T-helper 1 cell (primary cell): ENCODE results near the gene LRG1.
A peak's percentile ranks its signal among the peaks of the same experiment; 100 is the strongest.
"Not testable (repeated sequence)": the region's sequence is repeated elsewhere in the genome, so short reads cannot be mapped to it uniquely, and the experiment has no call there.

Experiments used
- DNase-seq, 5 donors: peaks; one replicate each; pipeline ENCODE4 v3.0.0-alpha.2; 2012 to 2020

Gene LRG1

DNA sequence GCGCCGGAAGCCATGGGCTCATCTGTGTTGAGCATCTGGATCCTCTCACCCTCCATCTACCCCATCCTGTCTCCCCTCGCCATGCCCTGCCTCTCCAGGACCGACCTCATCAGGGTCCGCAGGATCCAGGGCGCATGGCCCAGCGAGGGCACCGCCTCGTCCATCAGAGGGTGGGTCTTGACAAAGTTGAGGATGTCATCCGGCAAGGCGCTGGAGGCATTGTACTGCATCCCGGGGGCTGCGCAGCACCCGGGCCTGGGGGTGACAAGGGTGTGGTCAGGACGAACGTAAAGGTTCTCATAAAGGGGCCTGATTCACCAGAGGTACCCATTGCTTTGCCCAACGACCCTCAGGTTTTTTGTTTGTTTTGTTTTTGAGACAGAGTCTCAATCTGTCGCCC, 10.2 kb upstream of the LRG1 start:
- DNase-seq: no peak

GRCh38 chr19:4548238-4548584, 8.4 kb upstream of the LRG1 start:
- no peak for DNase-seq

DNA sequence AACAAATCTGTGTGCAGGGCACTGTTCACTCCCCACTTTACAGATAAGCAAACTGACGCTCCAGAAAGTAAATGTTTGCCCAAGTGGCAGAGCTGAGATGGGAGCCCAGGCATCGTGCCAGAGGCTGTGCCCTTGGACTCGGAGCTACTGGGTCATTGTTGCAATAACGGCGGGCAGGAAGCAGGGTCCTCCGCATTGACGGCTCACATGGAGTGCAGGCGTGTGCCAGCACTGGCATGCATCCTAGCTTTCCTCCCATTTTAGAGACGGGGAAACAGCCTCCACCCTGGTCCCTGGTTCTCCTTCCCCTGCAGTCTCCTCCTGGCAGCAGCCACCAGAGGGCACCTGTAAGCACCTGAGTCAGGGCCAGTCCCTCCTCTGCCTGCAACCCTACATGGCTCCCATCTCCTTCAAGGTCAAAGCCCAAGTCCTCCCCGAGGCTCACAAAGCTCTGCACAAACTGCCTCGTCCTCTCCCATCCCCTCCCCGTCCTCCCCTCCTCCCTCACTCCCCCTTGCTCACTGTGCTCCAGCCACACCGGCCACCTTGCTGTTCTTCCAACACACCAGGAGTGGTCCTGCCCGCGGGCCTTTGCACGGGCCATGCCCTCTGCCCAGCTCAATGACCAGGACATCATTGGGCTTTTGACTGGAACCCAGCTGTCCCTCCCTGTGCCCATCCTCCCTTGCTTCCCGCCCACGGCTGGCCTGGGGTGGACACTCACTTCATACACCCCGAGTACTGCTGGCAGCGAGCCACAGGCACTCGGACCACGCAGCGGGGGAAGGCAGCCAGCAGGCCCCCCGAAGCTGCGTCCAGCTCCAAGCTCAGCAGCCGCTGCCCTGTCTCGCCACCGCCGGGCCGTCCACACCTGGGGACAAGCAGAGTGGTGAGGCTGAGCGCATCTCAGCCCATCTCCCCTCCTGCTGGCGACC, 7.7 kb upstream of the LRG1 start:
- DNase-seq: peak in 1 of 5 donors; percentile 11

DNA sequence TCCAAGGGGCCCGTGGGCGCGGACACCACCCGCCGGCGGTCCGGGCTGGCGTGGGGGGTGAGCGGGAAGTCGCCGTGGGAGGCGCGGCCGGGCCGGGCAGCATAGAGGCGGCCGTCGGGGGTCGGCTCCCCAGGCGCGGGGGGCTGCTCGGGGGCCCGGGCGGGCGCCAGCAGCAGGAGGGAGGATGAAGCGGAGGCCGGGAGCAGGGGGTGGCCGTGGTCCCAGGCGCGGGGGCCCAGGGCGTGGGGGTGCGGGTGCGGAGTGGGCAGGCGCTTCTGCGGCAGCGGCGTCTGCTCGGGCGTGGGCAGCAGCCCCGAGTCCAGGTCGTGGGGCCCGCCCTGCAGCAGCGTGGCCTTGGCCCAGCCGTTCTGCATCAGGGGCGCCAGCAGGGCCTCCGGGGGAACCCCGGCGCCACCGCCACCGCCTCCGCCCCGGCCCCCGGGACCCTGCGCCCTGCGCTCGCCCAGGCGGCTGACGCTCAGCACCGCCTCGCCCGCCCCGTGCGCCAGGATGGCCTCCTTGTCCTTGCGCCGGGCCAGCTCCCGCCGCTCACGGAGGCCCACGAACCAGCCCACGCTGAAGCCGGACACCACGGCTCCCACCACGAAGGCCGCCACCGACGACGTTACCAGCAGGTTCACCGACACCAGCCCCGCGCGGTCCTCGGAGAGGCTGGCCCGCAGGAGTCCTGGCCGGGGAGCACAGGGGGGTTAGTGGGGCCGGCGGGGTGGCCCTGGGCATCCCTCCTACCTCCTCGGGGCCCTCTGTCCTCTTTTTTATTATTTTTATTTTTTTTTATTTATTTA, 4.2 kb upstream of the LRG1 start:
- no peak for DNase-seq

DNA sequence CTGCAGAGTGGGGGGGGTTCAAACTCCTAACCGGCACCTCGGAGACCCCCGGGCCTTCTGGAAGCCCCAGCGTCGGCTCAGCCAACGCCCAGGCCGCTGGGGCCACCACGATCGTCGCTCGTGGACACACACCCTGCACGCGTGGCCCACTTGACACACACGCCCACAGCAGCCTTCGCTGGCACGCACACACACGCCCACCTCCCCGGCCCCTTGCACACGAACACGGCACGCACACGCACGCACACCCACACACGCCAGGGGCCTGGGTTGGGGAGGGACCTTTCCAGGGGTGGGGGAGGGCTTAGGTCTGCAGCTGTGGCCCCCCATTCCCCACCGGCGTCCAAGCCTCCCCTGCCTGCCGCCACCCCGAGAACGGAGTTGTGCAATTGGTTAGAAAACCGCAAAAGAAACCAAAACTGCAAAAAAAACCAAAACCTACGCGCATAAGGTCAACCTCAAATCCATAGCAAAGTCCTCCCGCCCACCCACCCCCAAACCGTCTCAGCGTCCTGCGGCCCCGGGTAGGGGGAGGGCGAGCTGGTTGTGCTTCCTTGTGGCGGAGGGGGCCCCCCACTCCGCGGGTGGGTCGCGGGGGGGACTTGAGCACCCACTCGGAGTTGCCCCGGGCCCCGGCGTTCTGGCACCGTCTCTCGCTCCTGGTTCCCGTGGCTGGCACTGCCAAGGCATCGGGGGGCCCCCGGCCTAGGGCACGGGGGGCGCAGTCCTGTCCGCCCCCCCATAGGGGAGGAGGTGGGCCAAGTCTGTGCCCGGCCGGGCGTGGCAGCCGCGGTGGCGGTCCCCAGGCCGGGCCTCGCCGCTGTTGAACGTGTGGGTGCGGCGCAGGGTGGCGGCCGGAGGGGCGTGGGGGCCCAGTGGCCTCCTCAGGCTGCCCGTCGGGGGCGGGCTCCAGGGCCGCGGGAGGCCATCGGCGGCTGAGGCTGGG, 3.3 kb upstream of the LRG1 start:
- no peak for DNase-seq

DNA sequence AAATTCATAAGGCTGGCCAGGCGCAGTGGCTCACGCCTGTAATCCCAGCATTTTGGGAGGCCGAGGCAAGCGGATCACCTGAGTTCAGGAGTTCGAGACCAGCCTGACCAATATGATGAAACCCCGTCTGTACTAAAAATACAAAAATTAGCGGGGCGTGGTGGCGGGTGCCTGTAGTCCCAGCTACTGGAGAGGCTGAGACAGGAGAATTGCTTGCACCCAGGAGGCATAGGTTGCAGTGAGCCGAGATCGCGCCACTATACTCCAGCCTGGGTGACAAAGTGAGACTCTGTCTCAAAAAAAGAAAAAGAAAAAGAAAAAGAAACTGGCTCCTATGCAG, 1.9 kb upstream of the LRG1 start:
- DNase-seq: not testable (repeated sequence)

GRCh38 chr19:4541114-4541805, 1.4 kb upstream of the LRG1 start:
- no peak for DNase-seq

DNA sequence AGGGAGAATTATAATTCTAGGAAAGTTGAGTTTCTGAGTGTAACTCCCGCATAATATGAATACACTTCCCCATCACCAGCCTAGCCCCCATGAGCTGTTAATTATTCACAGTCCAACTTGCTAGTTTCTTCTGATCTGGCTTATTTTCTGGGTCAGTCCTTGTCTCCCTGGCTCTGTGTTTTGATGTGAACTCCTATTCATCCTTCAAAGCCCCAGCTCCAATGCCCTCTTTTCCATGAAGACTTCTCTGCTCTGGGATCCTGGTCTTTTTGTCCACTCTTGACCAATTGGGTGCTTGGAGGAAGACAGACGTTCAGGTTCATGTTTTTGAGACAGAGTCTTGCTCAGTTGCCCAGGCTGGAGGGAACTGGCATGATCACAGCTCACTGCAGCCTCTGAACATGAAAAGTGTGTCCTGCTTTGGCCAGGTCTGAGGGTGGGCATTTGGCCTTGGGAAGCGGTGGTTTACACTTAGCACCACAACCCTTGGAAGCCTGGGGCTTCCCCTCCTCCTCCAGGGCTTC, 605 bp downstream of the LRG1 start:
- DNase-seq: no peak

DNA sequence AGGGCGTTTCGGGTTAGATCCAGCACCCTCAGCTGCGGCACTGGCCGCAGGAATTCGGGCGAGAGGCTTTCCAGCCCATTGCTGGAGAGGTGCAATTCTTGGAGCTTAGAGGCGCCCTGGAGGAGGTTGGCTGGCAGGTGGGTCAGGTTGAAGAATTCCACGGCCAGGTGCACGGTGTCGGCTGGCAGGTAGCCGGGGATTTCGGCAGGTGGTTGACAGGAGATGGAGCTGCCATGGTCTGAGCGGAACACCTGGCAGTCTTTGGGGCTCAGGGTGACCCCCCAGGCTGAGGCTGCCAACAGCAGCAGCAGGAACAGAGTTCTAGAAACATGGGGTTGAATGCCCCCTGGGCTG, 1.3 kb downstream of the LRG1 start:
- DNase-seq: no peak

GRCh38 chr19:4537953-4538600, 1.8 kb downstream of the LRG1 start:
- no peak for DNase-seq

DNA sequence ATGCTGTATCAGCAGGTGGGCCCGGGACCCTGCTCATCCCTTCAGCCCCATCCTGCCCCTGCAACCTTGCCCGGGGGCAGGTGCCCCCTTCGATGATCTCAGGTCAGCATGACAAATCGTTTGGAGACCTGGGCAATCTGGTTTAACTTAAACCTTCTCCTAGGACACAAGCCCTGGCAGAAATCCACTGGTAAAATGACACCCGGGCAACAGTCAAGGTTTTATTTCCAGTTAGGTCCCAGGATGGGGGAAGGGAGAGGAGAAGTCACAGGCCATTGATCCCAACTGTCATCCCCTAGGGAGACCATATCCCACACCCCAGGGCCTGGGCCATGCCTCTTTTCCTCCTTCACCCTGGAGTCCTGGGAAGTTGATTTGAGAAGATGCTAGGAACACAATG, 3.0 kb downstream of the LRG1 start:
- DNase-seq: no peak

DNA sequence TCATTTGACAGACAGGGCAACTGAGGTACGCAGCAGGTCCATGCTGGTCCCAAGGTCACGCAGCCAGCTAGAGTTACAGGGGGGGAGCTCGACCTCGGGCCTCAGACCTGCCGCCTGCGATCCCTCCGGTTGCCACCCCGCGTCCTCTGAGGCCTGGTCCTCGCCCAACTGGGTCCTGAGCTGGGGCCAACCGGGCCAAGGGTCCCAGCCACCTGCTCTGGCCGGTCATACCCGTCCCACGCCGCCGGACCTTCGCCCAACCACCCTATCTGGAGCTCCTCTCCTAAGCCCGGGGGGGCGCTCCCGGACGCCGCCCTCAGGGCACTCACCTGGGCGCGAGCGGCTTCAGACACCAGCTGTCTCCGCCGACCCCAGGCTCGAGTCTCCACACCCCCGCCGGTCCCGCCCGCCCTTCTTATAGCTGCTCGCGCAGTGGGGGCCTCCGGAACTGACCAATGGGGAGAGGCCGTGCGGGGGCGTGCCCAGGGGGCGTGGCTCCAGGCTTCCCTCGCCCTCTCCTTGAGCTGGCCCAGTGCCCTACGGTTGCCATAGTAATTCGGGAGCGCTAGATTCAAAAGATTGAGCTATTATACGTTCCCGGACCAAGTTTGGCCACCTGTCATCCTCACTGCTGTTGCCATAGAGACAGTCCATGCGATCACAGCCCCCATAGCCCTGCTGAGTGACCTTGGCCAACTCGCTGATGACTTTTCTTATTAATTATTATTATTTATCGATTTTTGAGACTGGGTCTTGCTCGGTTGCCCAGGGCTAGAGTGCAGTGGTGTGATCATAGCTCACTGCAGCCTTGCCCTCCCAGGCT, 4.8 kb downstream of the LRG1 start, which contains the start of gene PLIN5:
TSS of gene PLIN5 (minus strand) at position 389 of the 823 bp plus-strand sequence. CDS start 1,150 bp downstream, outside the sequence.
- DNase-seq: peak in 1 of 5 donors; percentile 22

DNA sequence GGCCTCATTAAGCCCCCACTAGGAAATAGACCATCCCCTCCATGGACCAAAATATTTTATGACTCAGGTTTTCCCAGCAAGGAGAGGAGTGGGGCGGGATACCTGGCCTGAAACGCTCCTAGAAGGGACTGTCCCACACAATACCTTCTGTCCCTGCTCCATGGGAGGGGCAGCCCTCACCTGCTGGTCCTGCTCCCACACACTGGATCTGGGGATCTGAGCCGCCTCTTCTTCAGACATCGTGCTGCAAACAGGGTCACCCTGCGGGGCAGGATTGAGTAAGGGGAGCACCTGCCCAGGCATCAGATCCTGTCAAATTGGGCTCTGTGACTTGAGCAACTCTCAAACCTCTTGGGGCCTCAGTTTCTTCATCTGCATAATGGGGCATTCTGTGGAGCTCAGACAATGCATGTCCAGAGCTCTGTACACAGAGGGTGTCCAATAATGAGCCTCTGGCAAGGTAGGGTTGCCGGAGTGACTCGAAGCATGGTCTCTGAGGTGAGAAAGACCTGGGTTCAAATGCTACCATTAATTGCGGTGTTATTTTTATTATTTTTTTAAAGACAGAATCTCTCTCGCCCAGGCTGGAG, 5.9 kb downstream of the LRG1 start:
- DNase-seq: no peak

DNA sequence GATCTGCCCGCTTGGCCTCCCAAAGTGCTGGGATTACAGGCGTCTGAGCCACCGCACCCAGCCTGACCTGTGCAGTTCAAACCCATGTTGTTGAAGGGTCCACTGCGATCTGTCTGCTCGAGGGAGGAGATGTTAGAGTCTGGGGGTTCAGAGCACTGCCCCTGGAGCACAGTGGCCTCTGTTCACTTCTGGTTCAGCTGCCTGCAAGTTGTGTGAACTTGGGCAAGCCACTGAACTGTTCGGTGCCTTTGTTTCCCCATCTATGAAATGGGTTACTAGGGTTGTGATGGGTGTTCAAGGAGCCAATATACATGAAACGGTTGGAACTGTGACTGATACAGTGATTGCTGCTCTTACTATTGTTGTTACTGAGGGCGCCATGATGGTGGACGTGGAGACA, 6.5 kb downstream of the LRG1 start:
- no peak for DNase-seq

- no peak for DNase-seq
These were observed 8.2 kb downstream of the LRG1 start for GRCh38 chr19:4531562-4532165.

- DNase-seq: no peak
These were observed 9.8 kb downstream of the LRG1 start for GRCh38 chr19:4529924-4530522.

DNA sequence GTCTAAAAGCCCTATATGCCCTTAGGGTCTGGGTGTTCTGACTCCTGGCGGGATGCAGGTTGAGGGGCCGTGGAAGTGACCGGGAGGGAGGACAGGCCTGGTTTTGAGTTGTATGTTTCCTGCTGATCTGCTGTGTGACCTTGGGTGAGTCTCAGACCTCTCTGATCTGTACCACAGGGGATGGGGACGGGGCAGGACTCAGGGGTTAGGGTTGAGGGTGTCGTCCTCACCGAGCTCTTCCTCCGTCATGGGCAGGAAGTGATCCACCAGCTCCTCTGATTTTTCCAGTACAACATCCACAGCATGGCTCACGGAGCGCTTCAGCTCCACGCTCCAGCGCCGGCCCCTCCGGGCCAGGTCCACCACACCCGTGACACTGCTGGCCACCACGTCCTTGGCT, 11.0 kb downstream of the LRG1 start:
- no peak for DNase-seq

- DNase-seq: not testable (repeated sequence)
These were observed 12.5 kb downstream of the LRG1 start for GRCh38 chr19:4527377-4527776.

DNA sequence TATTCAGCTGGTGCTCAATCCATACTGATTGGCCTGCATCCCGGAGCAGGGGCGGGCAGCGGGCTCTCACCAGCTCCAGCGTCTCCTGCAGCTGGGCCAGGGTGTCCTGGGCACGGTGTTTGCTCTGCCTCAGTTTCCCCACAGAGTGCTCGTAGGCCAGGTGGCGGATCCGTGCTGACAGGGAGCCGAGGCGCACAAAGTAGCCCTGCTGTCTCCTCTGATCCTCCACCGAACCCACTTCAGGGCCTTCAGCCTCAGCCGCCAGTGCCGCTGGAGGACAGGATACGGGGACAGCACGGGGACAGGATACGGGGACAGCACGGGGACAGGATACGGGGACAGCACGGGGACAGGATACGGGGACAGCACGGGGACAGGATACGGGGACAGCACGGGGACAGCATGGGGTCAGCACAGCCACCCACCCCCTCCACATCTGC, 14.3 kb downstream of the LRG1 start:
- no peak for DNase-seq
